ENCODE results near the gene CLIC6.
"Not testable (repeated sequence)": the region's sequence is repeated elsewhere in the genome, so short reads cannot be mapped to it uniquely, and the experiment has no call there.

CLIC6 gene

DNA sequence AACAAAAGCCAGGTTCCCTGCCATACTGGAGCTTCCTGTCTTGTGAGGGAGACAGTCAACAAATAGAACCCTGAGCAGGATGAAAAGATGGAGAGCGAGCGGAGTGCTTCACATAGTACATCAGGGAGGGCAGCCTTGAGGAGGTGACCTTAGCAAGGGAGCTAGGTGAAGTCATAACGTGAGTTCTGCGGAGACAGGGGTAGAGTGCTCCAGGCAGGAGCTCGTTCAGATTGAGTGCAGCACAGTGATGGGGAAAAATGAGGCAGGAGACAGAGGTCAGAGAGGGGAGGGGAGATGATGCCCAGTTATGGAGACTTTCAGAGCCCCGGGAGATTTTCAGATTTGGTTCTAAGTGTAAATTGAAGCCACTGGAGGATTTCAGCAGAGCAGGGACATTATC lies 15.3 kb upstream of the CLIC6 start:
- DNase-seq, result no peak

DNA sequence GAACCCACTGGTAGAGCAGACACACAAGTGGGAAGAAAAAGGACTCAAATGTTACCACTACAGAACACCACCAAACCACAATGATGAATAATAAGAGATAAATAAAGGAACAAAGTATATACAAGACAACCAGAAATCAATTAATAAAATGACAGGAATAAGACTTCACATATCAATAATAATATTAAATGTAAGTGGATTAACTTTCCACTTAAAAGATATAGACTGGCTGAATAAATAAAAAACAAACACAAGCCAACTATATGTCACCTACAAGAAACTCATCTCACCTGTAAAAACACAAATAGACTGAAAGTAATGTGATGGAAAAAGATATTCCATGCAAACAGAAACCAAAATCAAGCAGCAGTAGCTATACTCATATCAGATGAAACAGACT lies 6.9 kb upstream of the CLIC6 start:
- no peak for DNase-seq

GRCh38 chr21:34667761-34668160 lies 1.0 kb upstream of the CLIC6 start:
- DNase-seq, result no peak

- peak in 2 of 6 experiments; percentile 6 for DNase-seq
These were observed 520 bp downstream of the CLIC6 start for GRCh38 chr21:34669149-34669879.

DNA sequence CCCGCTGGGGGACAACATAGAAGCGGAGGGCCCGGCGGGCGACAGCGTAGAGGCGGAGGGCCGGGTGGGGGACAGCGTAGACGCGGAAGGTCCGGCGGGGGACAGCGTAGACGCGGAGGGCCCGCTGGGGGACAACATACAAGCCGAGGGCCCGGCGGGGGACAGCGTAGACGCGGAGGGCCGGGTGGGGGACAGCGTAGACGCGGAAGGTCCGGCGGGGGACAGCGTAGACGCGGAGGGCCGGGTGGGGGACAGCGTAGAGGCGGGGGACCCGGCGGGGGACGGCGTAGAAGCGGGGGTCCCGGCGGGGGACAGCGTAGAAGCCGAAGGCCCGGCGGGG lies 1.1 kb downstream of the CLIC6 start:
- not testable (repeated sequence) for DNase-seq

DNA sequence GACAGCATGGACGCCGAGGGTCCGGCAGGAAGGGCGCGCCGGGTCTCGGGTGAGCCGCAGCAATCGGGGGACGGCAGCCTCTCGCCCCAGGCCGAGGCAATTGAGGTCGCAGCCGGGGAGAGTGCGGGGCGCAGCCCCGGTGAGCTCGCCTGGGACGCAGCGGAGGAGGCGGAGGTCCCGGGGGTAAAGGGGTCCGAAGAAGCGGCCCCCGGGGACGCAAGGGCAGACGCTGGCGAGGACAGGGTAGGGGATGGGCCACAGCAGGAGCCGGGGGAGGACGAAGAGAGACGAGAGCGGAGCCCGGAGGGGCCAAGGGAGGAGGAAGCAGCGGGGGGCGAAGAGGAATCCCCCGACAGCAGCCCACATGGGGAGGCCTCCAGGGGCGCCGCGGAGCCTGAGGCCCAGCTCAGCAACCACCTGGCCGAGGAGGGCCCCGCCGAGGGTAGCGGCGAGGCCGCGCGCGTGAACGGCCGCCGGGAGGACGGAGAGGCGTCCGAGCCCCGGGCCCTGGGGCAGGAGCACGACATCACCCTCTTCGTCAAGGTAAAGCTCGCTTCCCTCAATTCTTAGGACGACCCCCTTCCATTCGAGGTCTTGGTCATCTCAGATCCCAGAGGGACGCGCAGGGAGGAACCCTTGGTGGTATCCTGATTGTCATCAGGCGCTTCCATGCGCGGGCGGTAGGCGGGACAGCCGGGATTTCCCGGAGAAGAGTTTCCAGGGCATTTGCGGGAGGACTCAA lies 1.6 kb downstream of the CLIC6 start:
- DNase-seq, result no peak

DNA sequence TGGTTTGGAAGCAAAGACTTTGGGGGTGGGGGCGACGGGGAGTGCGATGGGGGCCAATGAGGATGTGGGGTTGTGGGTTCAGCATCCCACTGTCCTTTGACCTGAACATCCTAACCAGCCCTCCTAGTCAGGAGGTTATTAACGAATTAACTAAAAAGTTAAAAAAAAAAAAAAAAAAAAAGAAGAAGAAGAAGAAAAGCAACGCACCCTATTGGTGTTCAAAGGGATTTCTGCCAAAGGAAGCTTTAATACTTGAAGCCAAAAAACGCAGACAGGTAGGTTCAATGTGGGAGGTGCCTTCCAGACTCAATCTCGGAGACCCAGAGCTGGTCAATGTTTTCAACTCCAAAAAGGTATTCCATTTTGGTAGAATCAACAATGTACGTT lies 2.2 kb downstream of the CLIC6 start:
- no peak for DNase-seq

- no peak for DNase-seq
These were observed 2.7 kb downstream of the CLIC6 start for GRCh38 chr21:34671462-34671861.

- DNase-seq, result no peak
These were observed 3.1 kb downstream of the CLIC6 start for GRCh38 chr21:34671891-34672290.

DNA sequence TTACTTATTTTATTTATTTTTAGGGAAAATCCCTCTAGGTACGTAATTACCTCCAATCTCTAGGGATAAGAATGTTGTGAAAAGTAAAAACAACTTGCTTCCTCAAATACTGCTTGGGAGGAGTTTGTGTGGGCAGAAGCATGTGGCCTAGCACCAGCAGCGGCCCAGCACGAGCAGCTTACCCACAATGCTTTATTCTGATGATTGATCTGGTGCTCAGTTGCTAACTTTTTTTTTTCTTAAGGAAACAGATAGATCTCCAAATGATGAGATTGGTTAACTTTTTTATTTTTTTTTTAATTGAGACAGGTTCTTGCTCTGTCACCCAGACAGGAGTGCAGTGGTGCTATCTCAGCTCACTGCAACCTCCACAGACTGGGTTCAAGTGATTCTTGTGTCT lies 4.2 kb downstream of the CLIC6 start:
- DNase-seq, result no peak

- no peak for DNase-seq
These were observed 5.7 kb downstream of the CLIC6 start for GRCh38 chr21:34674468-34674867.

- no peak for DNase-seq
These were observed 7.1 kb downstream of the CLIC6 start for GRCh38 chr21:34675871-34676270.

- no peak for DNase-seq
These were observed 10.3 kb downstream of the CLIC6 start for GRCh38 chr21:34679051-34679450.

DNA sequence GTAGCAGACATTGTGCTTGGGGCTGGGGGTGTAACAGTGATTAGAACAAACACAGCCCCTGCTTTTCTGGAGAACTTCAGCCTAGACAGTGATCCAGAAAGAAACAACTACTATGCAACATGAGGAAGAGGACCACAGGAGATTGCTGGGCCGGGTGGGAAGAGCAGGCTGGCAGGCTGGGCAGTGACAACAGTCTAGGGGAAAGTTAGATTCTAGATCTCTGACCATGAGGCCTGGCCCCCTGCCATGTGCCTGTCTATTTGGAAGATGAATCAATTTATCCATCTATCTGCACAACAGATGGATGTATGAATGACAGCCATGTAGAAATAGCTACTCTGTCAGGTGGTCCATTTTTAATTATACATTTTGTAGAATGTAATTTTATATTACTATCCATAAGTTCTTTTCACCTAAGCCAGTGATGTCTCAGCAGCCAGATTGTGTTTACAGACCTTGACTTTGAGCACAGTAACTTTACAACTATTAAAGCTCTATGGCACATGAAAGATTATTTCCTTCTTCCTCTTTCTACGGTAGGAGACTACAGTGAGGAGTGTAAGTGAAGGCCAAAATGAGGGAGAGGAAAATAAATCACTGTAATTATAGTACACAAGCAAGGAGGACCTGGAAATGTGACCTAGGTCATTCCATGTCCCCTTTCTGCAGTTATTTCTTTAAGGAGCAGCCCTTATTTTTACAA lies 15.5 kb downstream of the CLIC6 start:
- no peak for DNase-seq

DNA sequence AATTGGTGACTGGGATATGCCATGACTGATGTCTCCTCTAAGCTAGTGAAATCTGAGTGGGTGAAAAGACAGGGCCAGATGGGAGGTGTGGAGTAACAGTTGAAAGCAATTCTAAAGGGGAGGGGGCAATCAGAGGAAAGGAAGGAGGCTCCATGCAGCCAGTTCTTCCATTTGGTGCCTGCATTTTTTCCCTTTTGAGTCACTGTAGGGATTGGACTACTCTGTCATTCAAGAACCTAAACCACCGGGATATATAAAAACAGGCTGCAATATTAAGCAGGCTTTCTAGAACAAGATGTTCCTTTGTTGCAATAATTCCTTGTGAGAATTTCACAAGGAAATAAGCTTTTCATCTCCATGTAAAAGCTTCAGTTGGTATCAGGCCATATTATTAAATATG lies 18.3 kb downstream of the CLIC6 start:
- no peak for DNase-seq

DNA sequence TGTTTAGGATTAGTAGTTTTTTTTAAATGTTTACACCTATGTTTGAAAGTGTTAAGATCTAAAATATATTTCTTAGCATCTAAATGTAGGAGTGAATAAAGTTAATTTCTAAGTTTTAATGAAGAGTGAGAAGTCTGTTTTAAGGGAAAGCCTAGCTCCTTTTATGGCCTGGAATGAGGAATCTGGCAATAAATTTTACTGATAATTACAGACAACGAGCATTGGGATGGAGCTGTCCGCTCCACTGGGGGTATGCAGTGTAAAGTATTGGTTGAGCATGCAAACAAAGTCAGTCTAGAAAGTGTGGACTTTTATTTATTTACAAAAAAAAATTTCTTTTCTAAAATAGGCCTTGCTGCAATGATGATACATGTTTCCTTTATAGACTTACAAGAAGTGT lies 19.0 kb downstream of the CLIC6 start:
- no peak for DNase-seq

- no peak for DNase-seq
These were observed 19.4 kb downstream of the CLIC6 start for GRCh38 chr21:34688145-34688544.

DNA sequence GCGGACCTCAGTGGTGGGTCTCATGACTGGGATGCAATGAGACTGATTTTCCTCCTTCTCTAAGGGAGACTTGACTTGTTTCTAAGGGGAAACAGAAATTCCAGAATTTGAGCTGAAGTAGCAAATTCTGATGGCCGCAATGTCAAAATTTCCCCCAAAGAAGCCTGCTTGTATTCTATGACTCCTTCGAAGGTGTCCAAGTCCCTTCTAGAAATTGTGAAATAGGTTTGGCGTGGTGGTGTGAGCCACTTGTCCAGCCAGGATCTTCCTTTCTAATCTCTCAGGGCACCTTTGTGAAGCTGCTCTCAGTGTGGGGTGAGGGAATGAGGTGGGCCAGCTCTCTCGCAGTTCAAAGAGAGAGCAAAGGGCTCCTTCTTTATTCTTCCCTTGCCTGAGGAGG lies 19.9 kb downstream of the CLIC6 start:
- no peak for DNase-seq

DNA sequence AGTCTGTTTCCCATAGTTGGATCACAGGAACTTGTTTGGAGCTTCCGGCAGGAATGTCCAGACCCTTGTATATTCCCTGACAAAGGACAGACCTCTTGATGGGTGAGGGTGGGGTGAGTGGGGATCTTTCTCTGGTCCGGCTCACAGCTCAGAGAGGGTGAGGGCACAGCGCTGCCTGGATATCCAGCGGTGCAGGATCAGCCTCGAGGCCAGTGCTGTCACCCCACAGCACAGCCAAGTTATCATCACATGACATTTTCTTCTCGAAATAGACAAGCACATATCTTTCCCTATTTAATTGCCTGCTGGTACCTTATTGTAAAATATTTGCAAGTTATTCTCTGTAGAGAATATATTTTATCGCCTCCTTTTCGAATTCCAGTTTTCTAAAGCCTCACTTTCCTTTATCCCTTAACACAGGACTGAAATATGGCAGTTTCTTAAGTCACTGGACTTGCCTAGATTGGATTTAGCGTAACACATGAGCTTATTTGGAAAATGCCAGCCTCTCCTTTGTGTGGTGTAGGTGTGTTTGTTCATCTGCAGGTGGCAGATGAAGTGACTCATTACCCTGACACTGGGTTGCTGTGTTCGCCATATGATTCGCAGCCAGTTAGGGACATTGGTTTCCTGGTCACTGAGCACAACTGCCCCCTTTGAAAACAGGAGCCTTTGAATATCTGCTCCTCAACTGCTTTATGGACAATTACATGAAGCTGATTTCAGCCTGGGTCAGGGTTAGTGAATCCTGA lies 21.4 kb downstream of the CLIC6 start:
- no peak for DNase-seq

DNA sequence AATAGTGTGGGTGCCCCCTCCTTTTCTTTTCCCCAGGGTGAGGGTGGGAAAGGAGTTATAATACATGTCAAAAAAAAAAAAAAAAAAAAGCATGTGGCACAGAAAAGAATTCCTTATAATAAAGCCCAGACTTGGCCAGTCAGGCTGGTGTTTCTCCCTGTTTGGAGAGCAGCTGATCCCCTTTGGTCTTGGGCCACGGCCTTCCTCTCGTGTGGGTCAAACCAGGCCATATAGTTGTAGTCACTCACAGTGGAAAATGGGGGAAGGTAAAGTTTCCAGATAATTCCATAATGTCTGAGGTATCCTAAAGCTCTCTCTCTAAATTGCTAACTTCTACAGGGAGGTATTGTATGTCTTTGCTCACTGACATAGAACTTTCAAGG lies 22.0 kb downstream of the CLIC6 start:
- no peak for DNase-seq

DNA sequence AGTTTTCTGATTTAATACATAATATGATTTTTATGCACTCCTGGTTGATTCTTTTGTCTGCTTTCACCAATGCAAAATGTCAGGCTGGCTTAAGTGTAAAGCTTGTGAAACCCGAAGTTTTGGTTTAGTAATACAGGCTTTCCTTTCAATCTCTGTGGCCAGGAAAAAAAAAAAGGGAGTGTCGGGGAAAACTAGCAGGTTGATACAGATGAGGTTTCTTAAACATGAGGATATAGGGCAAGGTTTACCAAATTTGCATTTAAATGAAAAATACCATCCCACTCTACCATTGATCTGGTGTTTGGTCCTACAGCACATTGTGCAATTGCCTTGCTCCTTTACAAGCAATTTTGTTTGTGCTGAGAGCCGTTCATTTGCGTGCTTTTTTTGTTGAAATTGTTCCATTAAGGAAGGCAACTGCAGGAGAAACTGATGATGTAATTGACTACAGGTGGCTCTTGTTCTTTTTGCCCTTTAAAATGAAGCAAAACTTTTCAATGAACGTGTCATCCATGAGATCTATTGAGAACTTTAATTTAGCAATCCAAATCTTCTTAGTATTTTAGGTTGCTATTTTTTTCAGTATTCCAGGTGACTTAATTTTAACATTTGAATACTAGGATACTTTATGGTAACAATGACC lies 22.7 kb downstream of the CLIC6 start:
- DNase-seq, result no peak

DNA sequence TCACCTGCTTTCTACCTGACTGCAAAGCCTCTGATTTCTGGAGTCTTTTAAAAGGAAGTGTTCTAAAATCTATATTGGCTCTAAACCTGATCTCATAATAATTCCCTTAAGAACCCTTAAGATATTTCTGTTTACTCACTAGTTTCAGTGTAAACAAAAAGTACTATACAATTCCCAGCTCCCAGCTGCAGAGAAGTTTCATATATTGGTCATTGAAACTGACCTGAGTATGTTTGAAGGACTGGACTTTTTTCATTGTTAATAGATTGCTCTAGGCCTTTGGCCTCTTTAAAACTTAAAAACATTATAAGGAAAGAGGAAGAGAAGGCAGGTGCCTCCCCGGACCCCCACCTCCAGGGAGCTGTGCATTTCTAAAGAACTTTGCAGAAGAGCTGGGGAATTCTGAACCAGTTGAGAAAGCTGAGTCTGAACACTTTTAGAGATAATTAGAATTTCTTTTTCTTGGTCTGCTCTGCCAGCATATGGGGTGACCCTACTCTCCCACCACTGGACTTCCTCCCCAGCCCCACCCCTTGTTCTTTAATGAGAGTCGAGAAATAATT lies 23.7 kb downstream of the CLIC6 start:
- no peak for DNase-seq

Measured in stimulated activated naive CD4-positive, alpha-beta T cell (primary cell).